HG03066 (cell line): Measurements from ENCODE around the gene NRXN2.

Experiments used
- ATAC-seq: cut with Tn5 transposase; IDR thresholded peaks from one replicate; pipeline ENCODE4 v1.9.1; 2021; ENCODE audit warnings: low read depth; ENCODE audit not compliant: unreplicated experiment

NRXN2 gene

DNA sequence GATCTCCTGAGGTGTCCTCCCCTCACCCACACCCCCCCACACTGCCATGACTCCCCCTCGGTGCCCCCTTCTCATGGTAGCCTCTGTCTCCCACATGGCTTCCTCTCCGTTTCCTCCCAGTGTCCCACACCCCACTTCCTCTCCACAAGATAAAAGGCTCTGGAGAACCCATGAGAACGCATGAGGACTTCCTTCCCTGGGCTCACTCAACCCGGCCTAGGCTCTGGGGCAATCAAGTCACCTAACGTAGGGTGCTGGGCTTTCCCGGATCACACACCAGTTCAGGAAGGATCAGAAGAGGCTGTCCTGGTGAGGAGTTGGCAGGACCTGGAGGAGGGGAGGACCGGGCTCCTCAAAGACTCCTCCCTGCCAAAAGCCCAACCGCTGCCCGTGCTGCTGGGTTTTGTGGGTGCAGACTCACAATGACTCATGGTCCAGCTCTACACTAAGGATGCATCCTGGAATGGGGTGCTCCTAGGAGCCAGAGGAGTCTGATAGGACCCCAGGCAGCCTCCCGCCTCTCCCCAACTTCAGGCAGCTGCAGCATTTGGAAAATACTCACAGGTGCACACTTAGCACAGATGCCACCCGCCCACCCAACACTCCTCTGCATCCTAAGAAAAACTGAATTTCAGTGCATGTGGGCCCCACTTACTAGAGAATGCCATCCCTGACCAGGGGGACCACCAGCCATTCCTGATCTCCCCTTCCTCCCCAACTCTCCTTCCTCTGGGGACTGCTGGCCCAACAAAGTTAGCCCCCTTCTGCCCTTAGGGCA lies 110.9 kb downstream of the NRXN2 start:
- no peak for ATAC-seq

DNA sequence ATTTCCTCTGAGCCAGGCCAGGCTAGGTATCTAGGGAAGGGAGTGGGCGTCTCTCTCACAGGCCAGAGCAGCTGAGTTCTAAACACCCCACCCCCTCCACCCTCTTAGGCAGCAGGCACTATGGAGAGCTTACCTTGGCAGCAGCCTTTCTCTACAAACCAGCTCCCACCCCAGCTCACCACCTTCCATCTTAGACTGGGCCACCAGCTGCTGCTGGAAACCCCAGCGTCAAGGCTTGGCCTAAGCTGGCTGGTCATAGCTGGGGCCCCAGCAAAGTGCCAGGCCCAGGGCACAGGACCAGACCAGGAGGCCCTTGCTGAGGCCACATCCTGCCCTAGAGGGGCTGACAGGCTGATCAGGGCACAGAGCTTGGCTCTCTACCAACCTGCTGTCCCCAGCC lies 111.8 kb downstream of the NRXN2 start:
- no peak for ATAC-seq

DNA sequence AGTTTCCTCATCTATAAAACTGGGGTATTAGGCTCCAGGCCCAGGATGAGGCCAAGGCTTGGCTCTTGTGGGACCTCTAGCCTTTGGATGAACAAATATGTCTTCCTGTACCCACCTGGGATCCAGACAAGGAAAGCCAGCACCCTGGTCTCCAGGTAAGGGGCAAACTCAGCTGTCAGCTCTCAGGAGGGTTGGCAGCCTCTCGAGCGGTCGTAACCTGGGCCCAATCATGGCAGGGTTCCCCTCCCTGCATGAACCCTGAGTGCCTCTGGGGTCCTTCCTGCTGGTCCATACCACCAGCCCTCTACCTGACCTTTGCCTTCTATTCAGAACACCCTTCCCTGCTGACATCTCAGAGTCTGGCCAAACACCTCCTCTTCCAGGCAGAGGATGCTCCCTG lies 112.4 kb downstream of the NRXN2 start:
- no peak for ATAC-seq

DNA sequence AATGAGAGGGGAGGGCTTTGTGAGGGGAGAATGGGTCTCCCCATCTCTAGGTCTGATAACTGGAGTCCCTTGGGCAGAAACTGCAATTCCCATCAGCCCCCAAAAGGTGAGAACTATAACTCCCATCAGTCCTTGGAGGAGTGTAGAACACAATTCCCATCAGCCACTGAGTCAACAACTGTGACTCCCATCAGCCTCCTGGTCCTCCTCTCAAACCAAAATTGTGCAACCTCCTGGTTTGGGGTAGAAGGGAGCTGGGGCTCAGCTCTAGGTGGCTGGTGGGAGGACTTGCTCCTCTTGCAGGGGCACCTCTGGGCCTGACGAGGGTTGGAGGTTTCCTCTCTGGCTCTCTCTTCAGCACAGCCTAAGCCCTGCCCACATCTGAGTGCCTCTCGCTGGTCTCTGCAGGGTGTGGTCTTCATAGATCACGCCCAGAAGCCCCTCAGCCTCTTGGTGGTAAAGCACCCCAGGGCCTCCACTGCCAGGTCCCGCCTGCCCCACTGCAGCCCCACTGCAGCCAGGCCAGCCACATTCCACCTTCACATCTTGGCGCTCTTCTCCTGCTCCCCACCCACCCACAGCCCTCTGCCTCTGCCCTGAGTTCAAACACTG lies 113.5 kb downstream of the NRXN2 start:
- ATAC-seq, result no peak

DNA sequence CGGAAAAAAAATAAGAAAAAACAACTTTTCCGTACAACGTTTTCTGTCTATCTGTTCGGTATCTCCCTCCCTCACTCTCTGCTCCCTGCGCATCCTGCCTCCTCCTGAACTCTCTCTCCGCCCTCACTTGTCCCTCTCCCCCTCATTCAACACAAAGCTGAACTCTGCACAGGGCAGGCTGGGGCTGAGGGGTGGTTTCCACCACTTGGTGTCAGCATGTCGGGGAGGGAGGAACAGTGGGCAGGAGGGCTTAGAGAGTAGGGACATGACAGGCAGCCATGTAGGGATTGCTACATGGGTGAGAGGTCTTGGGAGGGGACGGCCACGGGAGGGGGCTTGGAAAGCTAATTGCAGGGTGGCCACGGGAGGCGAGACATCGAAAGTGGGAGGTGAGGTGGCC lies 114.4 kb downstream of the NRXN2 start:
- no peak for ATAC-seq

DNA sequence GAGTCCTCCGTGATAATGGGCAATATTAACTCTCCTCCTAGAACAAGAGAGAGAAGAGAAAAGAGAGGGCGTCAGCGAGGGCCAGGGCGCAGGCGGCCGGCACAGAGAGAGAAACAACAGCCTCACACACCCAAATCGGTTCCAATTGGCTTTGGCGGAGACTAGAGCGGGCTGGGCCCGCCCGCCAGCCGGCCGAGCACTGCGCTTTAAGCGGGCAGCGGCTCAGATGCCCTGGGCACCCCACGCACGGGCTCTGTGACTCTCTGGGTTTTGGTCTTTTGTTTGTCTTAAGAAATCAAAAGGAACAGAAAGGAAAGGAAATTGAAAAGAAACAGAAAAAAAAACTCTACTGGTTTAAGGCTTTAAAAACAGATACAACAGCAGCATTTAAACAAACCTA lies 115.0 kb downstream of the NRXN2 start:
- ATAC-seq, result no peak

DNA sequence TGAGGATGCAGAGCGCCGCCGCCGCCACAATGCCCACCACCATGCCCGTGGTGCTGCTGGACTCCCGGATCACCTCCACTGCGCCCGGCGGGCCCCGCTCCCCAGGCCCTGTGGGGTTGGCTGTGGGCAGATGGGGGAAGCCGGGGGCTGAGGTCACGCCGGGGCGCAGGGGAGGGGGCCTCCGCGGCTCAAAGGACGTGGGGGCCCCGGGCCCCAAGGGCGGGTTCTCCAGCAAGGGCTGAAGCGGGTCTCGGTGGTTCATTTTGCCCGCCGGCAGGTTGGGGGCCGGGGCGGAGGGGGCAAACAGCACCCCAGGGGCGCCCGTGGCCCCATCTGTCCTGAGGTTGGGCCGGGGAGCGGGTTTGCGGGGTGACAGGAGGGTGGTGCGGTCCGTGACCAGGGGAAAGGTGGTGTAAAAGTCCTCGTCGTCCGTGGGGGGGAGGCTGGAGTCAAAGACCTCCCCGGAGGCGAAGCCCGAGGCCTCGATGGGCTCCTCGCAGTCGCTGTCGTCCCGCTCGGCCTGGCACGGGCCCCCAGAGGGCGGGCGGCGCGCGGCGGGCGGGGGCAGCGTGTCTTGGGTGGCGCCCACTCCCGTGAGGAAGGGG lies 115.5 kb downstream of the NRXN2 start:
- no peak for ATAC-seq

DNA sequence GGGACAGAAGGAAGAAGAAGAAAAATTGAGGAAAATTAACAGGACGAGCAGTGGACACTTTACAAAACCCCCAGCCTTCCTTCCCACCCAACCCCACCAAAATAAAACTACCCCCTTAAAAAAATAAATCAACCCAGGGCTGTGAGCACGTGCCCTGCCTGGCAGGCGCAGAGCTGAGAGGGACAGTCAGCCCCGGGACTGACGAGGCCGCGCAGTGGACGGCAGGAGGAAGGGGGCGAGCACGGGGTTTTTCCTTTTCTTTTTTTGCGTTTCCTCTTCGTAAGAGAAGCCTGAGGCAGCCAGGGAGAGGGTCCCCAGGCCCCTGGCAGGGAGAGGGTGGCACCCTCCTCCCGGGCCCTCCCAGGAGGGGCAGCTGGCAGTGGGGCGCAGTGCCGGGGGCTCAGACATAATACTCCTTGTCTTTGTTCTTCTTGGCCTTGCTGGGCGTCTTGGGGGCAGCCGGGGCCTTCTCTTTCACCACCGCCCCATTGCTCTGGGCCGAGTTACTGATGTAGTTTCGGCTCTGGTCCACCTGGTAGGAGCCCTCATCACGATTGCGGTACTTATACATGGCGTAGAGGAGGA lies 116.1 kb downstream of the NRXN2 start:
- no peak for ATAC-seq

DNA sequence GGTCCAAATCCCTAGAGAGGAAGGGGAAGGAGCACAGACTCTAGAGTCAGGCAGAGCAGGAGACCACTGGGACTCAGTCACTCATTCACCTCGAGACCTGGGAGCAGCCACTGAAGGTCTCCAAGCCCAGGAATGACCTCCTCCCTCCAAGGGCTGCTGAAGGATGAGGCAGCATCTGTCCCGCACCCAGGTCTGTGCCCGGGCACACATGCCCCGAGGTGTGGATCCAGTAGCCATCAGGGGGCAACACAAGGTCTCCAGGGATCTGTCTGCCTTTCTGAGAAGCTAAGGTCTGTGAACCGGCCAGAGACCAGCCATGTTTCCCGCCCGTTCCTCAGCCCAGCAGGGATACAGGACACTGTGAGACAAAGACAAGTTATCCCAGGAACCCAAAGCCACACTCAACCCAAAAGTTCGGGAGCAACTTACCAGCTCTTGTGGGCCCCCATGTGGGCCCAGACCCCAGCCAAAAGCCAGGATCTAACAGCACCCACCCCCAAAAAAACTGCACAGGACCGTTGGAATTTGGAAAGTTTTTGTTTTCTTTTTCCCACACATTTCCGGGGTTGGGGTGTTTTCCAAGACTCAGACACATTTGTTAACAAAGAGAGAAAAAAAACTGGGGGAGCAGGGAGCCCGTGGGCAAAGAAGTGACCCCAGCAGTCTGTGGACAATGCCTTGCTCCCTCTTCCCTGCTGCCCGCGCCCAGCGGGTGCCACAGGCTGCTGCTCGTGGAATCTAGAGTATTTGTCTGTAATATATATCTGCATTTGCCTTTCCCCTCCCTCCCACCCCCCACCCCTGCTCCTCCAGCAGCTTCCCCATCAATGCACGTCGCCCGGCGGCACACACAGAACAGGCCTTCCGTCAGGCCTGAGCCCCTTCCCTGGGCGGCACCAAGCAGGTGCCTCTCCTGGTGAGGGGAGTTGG lies 117.1 kb downstream of the NRXN2 start:
- ATAC-seq, result no peak

DNA sequence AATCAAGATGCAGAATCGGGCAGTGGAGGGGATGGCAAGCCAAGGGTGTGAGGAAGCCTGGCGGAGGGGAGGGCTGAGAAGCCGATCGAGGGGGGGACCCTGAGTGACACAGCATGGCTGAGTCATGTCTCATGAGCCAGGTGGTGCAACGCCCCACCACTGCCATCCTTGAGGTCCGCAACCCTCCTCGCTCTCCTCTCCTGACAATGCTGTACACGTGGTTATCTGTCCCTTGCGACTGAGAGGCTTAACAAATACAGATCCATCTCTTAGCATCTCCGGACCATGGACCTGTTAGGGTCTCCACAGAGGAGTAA lies 117.8 kb downstream of the NRXN2 start:
- ATAC-seq, result no peak

DNA sequence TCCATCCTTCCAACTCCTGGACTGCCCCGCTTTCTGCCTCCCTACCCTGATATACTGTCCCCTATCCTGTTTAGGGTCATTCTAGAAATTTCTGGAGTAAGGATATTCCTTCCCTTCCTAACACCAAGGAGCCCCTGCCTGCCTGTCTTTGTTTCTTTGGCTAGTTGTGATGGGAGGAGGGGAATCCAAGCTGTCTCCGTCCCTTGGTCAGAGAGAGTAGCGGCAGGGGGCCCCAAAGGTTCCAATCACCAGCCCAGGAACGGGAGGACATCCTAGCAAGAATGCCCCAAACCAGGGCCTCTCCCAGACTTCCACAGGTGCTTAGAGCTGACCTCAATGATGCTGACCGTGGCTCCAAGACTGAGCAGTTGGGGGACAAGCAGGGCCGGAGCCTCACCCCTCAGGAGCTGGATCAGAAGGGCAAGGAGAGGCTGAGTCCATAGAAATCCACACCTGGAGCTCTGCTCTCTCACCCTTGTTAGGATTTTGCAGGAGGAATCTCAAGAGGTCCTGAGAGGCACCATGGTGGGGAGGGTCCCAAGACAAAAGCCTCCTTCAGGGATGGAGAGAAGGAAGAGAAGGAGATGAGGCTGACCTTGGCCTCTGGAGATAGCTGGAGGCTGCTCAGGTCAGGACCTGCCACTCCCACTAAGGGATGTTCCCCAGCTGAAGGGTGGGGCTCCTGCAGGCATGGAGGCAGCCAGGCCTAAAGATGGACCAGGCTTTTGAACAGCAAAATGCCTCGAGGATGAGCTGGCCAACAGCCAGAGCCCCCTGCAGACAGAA lies 118.3 kb downstream of the NRXN2 start:
- ATAC-seq, result no peak

DNA sequence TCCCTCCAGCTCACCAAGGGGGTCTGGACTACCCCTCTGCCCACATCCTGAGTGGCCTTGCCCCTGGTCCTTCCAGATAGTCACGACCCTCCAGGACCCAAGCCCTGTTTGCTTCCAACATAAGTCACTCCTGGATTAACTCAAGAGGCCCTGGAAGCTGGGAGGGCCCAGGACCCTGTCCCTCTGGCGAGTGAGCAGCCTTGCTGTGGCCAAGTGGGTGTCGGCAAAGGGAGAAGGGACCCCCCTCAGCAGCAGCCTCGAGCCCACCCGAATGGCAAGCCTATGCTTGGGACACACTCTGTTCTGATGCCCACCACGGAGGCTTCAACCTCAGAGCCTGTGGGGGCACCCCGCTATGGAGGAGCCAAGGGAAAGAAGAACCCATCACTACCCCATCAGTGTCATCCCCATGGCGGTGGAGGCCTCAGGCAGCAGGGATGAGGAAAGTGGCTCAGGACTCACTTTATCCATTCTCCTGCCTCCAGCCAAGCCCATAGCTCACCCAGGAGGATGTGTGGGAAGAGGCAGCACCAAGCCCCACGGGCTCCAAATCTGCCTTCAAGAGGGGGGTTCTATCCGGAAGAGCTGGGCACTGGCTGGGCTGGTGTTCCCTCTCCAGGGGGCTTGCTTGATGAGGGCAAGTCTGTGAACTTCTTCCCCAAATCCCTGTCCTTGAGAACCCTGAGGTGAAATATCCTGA lies 119.4 kb downstream of the NRXN2 start:
- no peak for ATAC-seq

DNA sequence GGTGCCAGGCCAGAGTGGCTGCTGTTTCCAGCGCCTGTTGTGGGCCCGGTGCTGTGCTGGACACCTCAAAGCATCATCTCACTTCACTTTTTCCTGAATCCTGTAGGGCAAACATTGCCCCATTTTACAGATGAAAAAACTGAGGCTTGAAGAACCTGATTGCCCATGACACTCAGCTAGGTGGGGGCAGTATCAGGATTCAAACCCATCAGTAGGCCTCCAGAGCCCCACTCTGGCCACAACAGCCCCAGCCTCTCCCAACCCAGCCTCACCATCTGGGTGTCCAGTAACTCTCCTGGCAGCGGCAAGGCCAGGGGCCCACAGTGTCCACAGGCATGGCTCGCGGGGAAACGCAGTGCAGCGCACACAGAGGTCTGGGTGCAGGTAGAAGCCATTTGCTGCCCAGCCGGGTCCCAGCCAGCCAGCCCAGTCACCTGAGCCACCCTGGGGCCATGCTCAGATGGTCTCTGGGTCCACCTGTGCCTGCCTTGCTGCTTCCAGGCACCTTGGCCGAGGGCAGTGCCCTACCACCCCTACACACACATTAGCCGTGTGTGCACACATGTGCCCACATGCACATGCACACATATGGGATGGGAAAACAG lies 120.4 kb downstream of the NRXN2 start:
- ATAC-seq, result no peak

DNA sequence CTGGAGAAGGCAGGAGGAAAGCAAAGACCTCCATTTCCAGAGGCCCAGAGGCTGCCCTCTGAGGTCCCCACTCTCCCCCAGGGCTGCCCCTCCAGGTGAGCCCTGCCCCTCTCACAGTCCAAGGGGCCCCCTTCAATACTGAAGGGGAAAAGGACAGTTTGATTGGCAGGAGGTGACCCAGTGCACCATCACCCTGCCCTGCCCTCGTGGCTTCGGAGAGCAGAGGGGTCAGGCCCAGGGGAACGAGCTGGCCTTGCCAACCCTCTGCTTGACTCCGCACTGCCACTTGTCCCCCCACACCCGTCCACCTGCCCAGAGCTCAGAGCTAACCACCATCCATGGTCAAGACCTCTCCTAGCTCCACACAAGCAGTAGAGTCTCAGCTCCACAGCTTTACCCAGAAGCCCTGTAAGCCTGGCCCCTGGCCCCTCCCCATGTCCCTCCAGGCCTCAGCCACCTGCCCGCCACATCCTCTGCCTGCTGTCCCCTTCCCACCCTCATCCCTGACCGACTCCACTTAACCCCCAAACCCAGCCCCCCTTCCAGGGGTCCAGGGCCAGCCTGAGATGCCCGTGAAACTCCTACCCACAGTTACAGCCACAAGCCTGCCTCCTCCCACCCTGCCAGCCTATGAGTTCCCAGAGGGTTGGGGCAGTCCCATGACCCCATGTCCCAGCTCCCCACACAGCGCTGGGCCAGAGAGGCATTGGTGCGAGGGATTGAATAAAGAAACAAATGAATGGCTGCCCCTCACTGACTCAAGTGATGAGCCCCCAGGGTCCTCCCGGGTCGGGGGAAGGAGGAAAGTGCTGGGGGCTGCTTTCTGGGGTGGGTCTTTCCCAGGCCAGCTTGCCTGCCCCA lies 121.2 kb downstream of the NRXN2 start:
- ATAC-seq, result no peak

DNA sequence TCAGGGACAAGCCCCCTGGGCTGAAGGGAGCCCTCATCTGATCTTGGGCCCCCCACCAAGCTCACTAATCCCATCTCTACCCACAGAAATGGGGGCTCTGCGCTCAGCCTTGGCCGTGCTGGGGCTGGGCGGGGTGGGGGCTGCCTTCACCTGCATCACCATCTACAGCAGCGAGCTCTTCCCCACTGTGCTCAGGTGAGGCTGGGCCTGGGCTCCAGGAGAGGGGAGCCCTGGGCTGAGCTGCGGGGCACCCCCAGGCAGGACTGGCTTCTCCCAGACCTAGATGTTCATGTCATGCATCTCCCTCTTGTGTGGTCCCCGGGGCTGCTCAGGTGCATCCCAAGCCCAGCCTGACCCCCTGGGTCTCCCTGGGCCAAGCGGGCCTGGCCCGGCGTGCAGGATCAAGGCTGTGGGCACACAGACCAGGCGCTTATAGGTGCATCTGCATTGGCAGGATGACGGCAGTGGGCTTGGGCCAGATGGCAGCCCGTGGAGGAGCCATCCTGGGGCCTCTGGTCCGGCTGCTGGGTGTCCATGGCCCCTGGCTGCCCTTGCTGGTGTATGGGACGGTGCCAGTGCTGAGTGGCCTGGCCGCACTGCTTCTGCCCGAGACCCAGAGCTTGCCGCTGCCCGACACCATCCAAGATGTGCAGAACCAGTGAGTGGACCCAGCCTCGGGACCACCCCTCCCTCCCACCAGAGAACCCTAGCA lies 122.6 kb downstream of the NRXN2 start:
- ATAC-seq, result no peak

DNA sequence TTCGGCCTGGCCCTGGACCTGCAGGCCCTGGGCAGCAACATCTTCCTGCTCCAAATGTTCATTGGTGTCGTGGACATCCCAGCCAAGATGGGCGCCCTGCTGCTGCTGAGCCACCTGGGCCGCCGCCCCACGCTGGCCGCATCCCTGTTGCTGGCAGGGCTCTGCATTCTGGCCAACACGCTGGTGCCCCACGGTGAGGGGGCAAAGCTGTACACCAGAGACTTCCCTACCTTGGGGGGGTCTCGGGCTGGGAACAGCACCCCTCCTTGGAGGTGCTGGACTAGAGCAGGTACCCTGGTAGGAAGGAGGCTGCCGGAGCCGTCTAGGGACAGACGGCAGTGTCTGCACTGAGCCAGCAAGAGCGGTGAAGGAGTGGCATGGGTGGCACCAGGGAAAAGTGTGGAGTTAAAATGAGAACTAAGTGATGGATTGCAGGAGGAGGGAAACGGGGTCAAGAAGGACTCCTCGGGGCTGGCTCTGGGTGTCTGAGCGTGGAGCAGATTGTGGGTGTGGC lies 123.2 kb downstream of the NRXN2 start:
- no peak for ATAC-seq
